AG09319 (cell line): Measurements from ENCODE around the gene NKTR.

ENCODE experiments used
- DNase-seq: peaks from one replicate; pipeline ENCODE4 v3.0.0-alpha.2; 2010; ENCODE audit warnings: low read depth; ENCODE audit errors: extremely low read depth
- TF ChIP-seq, protein P1 (sequence below): IDR thresholded peaks from 2 replicates; pipeline ENCODE4 v1.5.1; 2011; ENCODE audit warnings: low read depth, mild to moderate bottlenecking, inconsistent platforms, low read length, moderate library complexity

NKTR gene

DNA sequence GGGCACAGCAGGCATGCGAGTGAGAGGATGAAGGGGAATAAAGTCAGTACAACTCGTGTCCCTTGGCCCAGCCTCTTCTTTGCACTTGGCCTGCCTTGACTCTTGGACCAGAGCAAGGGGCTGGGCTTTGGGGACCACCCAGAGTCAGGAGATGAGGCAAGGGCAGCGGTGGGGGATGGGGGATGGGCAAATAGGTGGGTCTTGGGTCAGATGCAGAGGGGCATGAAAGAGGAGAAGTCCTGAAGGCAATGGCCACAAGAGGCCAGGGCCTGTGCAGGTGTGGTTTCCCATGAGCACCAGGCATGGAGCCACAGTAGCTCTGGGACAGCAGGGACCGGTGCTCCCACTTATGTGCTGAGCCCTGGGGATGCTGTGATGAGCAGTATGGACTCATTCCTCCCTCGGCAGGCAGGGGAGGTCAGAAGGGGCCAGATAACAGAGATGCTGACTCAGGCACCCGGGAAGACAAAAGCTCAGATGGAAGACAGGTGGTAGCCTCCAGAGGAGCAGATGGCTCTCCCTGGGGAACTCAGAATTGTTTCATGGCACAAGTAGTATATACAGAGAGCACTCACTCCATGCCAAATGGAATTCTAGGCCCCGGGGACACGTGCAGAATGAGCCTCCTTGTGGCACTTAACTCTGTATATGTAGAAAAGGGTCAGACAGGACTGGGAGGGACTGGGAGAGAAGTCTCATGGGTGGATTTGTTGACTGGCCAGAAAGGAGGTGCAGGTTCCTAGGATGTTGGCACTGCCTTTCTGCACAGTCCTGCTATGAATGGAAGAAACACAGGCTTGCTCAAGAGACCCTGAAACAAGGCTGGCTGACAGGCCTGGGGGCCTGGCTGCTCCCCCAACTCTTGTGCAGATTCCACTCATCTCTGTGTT lies 67.3 kb downstream of the NKTR start:
- TF ChIP-seq, protein P1, sequence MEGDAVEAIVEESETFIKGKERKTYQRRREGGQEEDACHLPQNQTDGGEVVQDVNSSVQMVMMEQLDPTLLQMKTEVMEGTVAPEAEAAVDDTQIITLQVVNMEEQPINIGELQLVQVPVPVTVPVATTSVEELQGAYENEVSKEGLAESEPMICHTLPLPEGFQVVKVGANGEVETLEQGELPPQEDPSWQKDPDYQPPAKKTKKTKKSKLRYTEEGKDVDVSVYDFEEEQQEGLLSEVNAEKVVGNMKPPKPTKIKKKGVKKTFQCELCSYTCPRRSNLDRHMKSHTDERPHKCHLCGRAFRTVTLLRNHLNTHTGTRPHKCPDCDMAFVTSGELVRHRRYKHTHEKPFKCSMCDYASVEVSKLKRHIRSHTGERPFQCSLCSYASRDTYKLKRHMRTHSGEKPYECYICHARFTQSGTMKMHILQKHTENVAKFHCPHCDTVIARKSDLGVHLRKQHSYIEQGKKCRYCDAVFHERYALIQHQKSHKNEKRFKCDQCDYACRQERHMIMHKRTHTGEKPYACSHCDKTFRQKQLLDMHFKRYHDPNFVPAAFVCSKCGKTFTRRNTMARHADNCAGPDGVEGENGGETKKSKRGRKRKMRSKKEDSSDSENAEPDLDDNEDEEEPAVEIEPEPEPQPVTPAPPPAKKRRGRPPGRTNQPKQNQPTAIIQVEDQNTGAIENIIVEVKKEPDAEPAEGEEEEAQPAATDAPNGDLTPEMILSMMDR, result no peak

DNA sequence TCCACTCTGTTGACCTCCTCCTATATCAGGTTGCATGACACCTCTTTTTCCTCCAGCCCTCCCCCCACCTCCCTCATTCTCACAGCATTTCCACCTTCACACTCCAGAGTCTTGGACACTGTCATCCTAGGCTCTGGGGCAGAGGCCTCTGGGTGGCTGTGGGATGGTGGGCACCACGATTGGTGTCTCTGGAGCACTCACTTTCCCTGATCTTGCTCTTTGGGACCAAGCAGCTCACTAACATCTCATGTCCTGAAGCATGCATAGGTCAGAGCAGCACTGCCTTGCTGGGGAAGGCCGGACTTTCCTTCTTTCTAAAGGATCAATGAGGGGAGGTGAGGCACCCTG lies 67.9 kb downstream of the NKTR start:
- TF ChIP-seq, protein P1, result no peak
- DNase-seq, result no peak

More for the DNA sequence above, 67.3 kb downstream of the NKTR start:
- no peak for DNase-seq

DNA sequence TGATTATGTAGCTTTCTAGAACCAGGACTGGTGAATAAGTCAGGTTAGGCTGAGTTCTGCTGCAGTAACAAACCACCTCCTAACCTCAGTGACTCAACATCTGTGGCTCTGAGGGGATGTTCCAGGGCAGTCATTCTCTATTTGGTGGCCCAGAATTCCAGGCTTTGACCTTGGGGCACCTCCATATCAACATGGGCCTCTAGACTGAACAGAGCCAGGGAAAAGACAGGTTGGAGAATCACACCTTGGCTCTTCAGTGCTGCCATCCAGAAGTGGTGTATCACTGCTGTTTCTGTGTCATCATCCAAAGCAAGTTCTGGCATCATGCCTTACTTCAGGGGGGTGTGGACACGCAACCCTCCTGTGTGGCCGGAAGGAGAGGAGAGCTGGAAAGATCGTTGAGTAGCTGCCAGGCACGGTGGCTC lies 68.3 kb downstream of the NKTR start:
- TF ChIP-seq, protein P1, result no peak
- DNase-seq, result no peak

DNA sequence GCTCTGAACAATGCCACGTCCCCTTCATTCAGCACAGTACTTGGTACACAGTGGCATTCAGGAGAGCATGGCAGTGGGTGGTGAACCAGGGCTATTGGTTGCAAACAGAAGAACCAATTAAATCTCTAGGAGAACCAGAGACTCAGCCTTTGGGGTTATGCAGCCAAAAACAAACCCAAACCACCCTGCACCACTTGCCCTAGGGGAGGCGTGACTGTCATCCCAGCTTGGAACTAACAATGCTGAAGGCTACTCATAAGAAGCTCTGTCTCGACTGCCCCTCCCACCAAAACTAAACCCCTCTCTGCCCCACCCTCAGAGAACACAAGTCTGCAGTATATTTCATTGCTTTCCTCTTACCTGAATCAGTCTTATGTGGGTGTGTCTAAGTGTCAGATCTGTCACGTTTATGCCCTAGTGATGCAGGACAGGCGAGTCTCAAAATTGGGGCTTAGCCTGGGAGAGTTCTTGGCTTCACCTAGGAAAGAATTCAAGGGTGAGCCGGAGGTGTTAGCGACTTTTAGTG lies 69.6 kb downstream of the NKTR start:
- TF ChIP-seq, protein P1, result no peak

DNA sequence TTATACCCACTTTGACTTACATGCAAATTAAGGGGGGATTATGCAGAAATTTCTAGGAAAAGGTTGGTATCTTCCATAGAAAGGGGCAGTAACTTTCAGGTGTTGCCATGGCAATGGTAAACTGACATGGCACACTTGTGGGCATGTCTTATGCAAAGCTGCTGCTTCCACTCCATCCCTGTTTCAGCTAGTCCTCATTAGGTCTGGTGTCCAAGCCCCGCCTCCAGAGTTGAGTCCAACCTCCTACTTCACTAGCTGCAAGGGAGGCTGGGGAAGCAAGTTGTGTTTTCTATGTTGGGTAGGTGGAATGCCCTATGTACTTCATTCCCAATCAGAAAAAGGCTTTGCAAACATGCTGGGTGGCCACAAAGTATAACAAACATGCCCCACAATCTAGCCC lies 70.2 kb downstream of the NKTR start:
- TF ChIP-seq, protein P1, result no peak
- DNase-seq, result no peak

More for the DNA sequence above, 69.6 kb downstream of the NKTR start:
- DNase-seq, result no peak

DNA sequence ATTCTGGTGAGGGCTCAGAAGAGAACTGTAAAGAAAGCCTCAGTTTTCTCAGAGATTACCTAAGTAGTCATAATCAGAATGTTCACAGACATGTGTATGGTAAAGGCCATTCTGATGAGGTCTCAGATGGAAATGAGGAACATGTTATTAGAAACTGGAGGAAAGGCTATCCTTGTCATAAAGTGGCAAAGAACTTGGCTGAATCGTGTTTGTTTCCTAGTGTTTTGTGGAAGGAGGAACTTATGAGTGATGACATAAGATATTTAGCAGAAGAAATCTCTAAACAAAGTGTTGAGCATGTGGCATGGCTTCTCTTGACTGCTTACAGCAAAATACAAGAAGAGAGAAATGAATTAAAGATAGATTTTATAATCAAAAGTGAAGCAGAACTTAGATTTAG lies 72.0 kb downstream of the NKTR start:
- no peak for DNase-seq
- TF ChIP-seq, protein P1, result no peak

DNA sequence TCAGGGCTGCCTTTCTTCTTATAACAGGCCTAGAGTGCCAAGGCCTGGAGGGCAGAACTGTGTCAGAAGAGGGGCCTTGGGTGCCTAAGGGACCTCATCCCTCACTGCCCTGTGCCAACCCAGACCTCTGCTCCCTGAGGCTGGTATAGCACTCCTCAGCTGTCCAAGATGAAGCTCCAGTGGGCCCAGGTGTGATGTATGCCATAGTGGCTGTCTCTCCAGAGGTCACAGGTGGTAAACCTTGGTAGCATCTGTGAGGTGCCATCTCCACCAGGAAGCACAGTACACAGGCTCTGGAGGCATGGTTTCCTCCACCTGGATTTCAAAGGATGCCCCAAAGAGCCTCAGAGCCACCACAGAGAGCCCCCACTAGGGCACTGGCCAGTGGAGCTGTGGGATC lies 72.6 kb downstream of the NKTR start:
- TF ChIP-seq, protein P1, result no peak
- no peak for DNase-seq
